Liver (tissue), 9 donors: Measurements from ENCODE around the gene NCOR1. TPM values are rescaled to one million over a fixed set of nuclear protein-coding genes. Genes with fewer than 3 reads are reported as not detected.

Experiments used
- DNase-seq: peaks from one replicate; pipeline ENCODE4 v3.0.0-alpha.2; 2017; ENCODE audit warnings: low spot score
- H3K27ac ChIP-seq, 2 donors: one replicate each; pipeline ENCODE4 v1.7.0; 2013; ENCODE audit warnings: inconsistent platforms in 2 of 2, low read length in 2 of 2, control low read depth in 1 of 2, low read depth in 1 of 2, mild to moderate bottlenecking in 1 of 2
- H3K27me3 ChIP-seq, 4 donors: one replicate each; pipeline versions ENCODE4 v1.6.1 to v1.7.0; 2013; ENCODE audit warnings: low read length in 3 of 4, inconsistent platforms in 1 of 4, mild to moderate bottlenecking in 1 of 4, moderate library complexity in 1 of 4; ENCODE audit not compliant: control insufficient read depth in 4 of 4, insufficient read depth in 4 of 4
- H3K36me3 ChIP-seq, 4 donors: one replicate each; pipeline versions ENCODE4 v1.6.1 to v1.7.0; 2013; ENCODE audit warnings: low read length in 3 of 4, mild to moderate bottlenecking in 3 of 4, low read depth in 1 of 4, moderate library complexity in 1 of 4; ENCODE audit not compliant: control insufficient read depth in 4 of 4, insufficient read depth in 3 of 4
- H3K4me1 ChIP-seq, 4 donors: one replicate each; pipeline versions ENCODE4 v1.6.1 to v1.7.0; 2013; ENCODE audit warnings: low read length in 3 of 4, mild to moderate bottlenecking in 3 of 4, moderate library complexity in 1 of 4; ENCODE audit not compliant: control insufficient read depth in 4 of 4, insufficient read depth in 4 of 4
- H3K4me3 ChIP-seq, 3 donors: one replicate each; pipeline versions ENCODE4 v1.6.1 to v1.7.0; 2013; ENCODE audit warnings: low read length in 3 of 3, control low read depth in 1 of 3, low read depth in 1 of 3, mild to moderate bottlenecking in 1 of 3
- H3K9ac ChIP-seq, 2 donors: one replicate each; pipeline ENCODE4 v1.7.0; 2013; ENCODE audit warnings: low read length in 2 of 2, mild to moderate bottlenecking in 2 of 2, moderate library complexity in 2 of 2, control low read depth in 1 of 2, low read depth in 1 of 2
- H3K9me3 ChIP-seq, 4 donors: one replicate each; pipeline versions ENCODE4 v1.6.1 to v1.7.0; 2013; ENCODE audit warnings: low read length in 3 of 4; ENCODE audit not compliant: control insufficient read depth in 4 of 4
- EGR1 ChIP-seq, 2 donors: IDR thresholded peaks; 2 replicates each; pipeline ENCODE4 v1.6.1; 2016 to 2018; ENCODE audit warnings: antibody characterized with exemption in 2 of 2, low read depth in 2 of 2
- FOXA1 ChIP-seq: IDR thresholded peaks from 2 replicates; pipeline ENCODE4 v1.6.1; 2016; ENCODE audit warnings: antibody characterized with exemption
- FOXA2 ChIP-seq: IDR thresholded peaks from 2 replicates; pipeline ENCODE4 v1.6.1; 2016; ENCODE audit warnings: antibody characterized with exemption
- GABPA ChIP-seq, 2 donors: IDR thresholded peaks in 1 of 2; conservative IDR thresholded peaks in 1 of 2; 2 replicates each; pipeline ENCODE4 v1.6.1; 2016; ENCODE audit warnings: antibody characterized with exemption in 2 of 2, mild to moderate bottlenecking in 1 of 2, moderate library complexity in 1 of 2
- HNF4A ChIP-seq, 2 donors: conservative IDR thresholded peaks; 2 replicates each; pipeline ENCODE4 v1.6.1; 2016; ENCODE audit warnings: antibody characterized with exemption in 2 of 2, mild to moderate bottlenecking in 2 of 2
- HNF4G ChIP-seq: IDR thresholded peaks from 2 replicates; pipeline ENCODE4 v1.6.1; 2016; ENCODE audit warnings: antibody characterized with exemption
- JUND ChIP-seq, 2 donors: IDR thresholded peaks; 2 replicates each; pipeline ENCODE4 v1.6.1; 2016; ENCODE audit warnings: antibody characterized with exemption in 2 of 2
- NR2F2 ChIP-seq: IDR thresholded peaks from 2 replicates; pipeline ENCODE4 v1.6.1; 2016; ENCODE audit warnings: antibody characterized with exemption
- RAD21 ChIP-seq, 2 donors: IDR thresholded peaks; 2 replicates each; pipeline ENCODE4 v1.6.1; 2016; ENCODE audit warnings: antibody characterized with exemption in 2 of 2, mild to moderate bottlenecking in 2 of 2
- RXRA ChIP-seq, 2 donors: IDR thresholded peaks; 2 replicates each; pipeline ENCODE4 v1.6.1; 2017 to 2018; ENCODE audit warnings: antibody characterized with exemption in 2 of 2, mild to moderate bottlenecking in 1 of 2
- SP1 ChIP-seq: IDR thresholded peaks from 2 replicates; pipeline ENCODE4 v1.6.1; 2018; ENCODE audit warnings: antibody characterized with exemption, mild to moderate bottlenecking
- TAF1 ChIP-seq: conservative IDR thresholded peaks from 2 replicates; pipeline ENCODE4 v1.6.1; 2016; ENCODE audit warnings: antibody characterized with exemption, mild to moderate bottlenecking
- YY1 ChIP-seq: IDR thresholded peaks from 2 replicates; pipeline ENCODE4 v1.6.1; 2016; ENCODE audit warnings: antibody characterized with exemption, mild to moderate bottlenecking
- WGBS: extraction: QIAGEN DNeasy Blood & Tissue Kit; methylation state at CpG from one replicate; pipeline ENCODE4 v1.1.7; 2013; 5-methylcytosine and 5-hydroxymethylcytosine counted together
- polyA plus RNA-seq, 2 donors: library from polyadenylated mRNA; stranded (reverse) in 1 of 2; unstranded in 1 of 2; fragments of 200-250 nt in 1 of 2; fragments of >200 nt in 1 of 2; fragmentation: Nextera tagmentation in 1 of 2; extraction: Ambion mirVana in 1 of 2; gene quantifications; one replicate each; pipeline versions ENCODE4 v1.2.1 to v1.2.3, GENCODE V29; 2013 to 2015
- total RNA-seq, 2 donors: library from RNA; depleted of rRNA; stranded (reverse); fragments of >200 nt; gene quantifications; one replicate each; pipeline ENCODE4 v1.2.3, GENCODE V29; 2014
- TF ChIP-seq, protein P1 (sequence below): fragments of 150-350 bp; IDR thresholded peaks from 2 replicates; pipeline ENCODE4 v1.5.1; 2017; ENCODE audit warnings: improper control_type of control experiment, low read depth, low read length; ENCODE audit not compliant: missing input control
- TF ChIP-seq, protein P2 (sequence below): IDR thresholded peaks from 2 replicates; pipeline ENCODE4 v1.6.1; 2016; ENCODE audit warnings: antibody characterized with exemption, mild to moderate bottlenecking
- TF ChIP-seq, protein P3 (sequence below): IDR thresholded peaks from 2 replicates; pipeline ENCODE4 v1.6.1; 2016; ENCODE audit warnings: antibody characterized with exemption
- TF ChIP-seq, protein P4 (sequence below): IDR thresholded peaks from 2 replicates; pipeline ENCODE4 v1.6.1; 2016; ENCODE audit warnings: antibody characterized with exemption
- donor health status: healthy.
- donor health status: healthy.
- donor health status: healthy.
- donor health status: healthy.
- donor health status: healthy.

The NCOR1 gene
- total and polyA plus RNA-seq, 4 donors: 23.6 to 94.8 (median 77.0) TPM

DNA sequence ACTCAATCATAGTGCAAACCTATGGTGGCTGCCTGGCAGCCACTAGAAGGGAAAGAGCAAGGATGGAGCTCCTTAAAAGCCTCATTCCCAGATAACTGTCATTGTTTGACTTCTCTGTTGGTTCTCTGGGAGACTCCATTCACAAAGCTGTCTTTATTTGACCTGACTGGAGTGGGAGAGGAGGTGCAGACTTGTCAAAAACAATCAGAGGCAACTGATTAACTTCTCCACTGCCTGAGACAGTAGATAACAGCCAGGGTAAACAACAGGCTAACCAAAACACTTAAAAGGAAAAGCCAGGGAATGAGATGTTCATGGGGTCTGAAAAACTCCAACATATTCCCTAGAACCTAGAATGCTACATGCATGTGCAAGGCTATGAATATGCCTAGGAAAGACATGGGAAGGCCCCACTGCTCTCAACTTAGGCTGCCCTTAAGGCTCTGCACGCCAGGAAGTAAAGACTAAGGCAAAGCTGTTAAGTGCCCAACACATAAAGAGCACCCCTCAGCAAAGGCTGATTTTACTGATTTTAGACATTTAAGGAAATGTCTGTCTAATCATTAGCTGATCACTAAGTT is 133.7 kb downstream of the NCOR1 start:
- Histone ChIP-seq H3K36me3 (peaks cover 13 to 41% (median 29%) of the 10 kb centered on the region in 4 donors), H3K27ac (no peak overlapping the region), H3K27me3 (no peaks in the 10 kb centered on the region), H3K4me1 (peaks cover 0 to 2% (median 0%) of the 10 kb centered on the region in 4 donors), H3K9me3 (no peaks in the 10 kb centered on the region), H3K9ac (no peak overlapping the region), H3K4me3 (no peak overlapping the region)
- no peak for TF ChIP-seq YY1
- TF ChIP-seq, protein P1, sequence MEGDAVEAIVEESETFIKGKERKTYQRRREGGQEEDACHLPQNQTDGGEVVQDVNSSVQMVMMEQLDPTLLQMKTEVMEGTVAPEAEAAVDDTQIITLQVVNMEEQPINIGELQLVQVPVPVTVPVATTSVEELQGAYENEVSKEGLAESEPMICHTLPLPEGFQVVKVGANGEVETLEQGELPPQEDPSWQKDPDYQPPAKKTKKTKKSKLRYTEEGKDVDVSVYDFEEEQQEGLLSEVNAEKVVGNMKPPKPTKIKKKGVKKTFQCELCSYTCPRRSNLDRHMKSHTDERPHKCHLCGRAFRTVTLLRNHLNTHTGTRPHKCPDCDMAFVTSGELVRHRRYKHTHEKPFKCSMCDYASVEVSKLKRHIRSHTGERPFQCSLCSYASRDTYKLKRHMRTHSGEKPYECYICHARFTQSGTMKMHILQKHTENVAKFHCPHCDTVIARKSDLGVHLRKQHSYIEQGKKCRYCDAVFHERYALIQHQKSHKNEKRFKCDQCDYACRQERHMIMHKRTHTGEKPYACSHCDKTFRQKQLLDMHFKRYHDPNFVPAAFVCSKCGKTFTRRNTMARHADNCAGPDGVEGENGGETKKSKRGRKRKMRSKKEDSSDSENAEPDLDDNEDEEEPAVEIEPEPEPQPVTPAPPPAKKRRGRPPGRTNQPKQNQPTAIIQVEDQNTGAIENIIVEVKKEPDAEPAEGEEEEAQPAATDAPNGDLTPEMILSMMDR: no peak
- TF ChIP-seq, protein P2, sequence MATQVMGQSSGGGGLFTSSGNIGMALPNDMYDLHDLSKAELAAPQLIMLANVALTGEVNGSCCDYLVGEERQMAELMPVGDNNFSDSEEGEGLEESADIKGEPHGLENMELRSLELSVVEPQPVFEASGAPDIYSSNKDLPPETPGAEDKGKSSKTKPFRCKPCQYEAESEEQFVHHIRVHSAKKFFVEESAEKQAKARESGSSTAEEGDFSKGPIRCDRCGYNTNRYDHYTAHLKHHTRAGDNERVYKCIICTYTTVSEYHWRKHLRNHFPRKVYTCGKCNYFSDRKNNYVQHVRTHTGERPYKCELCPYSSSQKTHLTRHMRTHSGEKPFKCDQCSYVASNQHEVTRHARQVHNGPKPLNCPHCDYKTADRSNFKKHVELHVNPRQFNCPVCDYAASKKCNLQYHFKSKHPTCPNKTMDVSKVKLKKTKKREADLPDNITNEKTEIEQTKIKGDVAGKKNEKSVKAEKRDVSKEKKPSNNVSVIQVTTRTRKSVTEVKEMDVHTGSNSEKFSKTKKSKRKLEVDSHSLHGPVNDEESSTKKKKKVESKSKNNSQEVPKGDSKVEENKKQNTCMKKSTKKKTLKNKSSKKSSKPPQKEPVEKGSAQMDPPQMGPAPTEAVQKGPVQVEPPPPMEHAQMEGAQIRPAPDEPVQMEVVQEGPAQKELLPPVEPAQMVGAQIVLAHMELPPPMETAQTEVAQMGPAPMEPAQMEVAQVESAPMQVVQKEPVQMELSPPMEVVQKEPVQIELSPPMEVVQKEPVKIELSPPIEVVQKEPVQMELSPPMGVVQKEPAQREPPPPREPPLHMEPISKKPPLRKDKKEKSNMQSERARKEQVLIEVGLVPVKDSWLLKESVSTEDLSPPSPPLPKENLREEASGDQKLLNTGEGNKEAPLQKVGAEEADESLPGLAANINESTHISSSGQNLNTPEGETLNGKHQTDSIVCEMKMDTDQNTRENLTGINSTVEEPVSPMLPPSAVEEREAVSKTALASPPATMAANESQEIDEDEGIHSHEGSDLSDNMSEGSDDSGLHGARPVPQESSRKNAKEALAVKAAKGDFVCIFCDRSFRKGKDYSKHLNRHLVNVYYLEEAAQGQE: no peak
- no peak for TF ChIP-seq EGR1 (IDR thresholded peaks at IDR 0.05; ENCODE audit: low read depth in 2 of 2)
- no peak for TF ChIP-seq GABPA (IDR thresholded peaks at IDR 0.05 in 1 of 2, conservative IDR thresholded peaks at IDR 0.05 in 1 of 2)
- TF ChIP-seq FOXA1: no peak
- TF ChIP-seq, protein P3, sequence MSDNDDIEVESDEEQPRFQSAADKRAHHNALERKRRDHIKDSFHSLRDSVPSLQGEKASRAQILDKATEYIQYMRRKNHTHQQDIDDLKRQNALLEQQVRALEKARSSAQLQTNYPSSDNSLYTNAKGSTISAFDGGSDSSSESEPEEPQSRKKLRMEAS: no peak
- no peak for TF ChIP-seq RXRA (IDR thresholded peaks at IDR 0.05)
- no peak for TF ChIP-seq HNF4G
- no peak for TF ChIP-seq NR2F2
- no peak for TF ChIP-seq JUND (IDR thresholded peaks at IDR 0.05)
- no peak for TF ChIP-seq RAD21 (IDR thresholded peaks at IDR 0.05)
- TF ChIP-seq TAF1: no peak
- no peak for TF ChIP-seq FOXA2
- TF ChIP-seq SP1: no peak
- TF ChIP-seq HNF4A (conservative IDR thresholded peaks at IDR 0.05): no peak
- TF ChIP-seq, protein P4, sequence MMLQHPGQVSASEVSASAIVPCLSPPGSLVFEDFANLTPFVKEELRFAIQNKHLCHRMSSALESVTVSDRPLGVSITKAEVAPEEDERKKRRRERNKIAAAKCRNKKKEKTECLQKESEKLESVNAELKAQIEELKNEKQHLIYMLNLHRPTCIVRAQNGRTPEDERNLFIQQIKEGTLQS: no peak
- WGBS: 100% methylated on average over 1 of the region's 1 CpG
- no peak for DNase-seq

DNA sequence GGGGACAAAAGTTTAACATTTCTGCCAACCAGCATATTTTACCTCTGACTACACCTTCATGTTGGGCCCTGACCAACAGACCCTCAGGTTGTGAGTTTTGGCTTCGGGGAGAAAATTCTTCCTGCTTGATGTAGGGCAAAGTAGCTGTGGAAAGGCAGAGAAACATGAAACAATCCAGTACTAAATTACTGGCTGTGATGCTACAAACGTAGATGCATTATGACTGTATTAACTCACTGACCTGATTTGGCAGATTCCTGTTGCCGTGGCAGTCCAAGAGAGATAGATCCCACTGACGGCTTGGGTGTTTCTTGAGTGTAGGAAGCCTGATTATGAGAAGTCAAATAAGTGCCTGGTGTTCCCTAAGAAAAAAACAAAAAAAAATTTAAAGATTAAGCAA is 135.0 kb downstream of the NCOR1 start:
- no peaks in the 10 kb centered on the region for H3K9me3 ChIP-seq
- no peak overlapping the region for H3K4me3 ChIP-seq
- no peaks in the 10 kb centered on the region for H3K27me3 ChIP-seq
- no peak overlapping the region for H3K9ac ChIP-seq
- peaks cover 13 to 39% (median 35%) of the 10 kb centered on the region in 4 donors for H3K36me3 ChIP-seq
- no peak for TF ChIP-seq GABPA (IDR thresholded peaks at IDR 0.05 in 1 of 2, conservative IDR thresholded peaks at IDR 0.05 in 1 of 2)
- TF ChIP-seq, protein P2: no peak
- TF ChIP-seq HNF4A (conservative IDR thresholded peaks at IDR 0.05): no peak
- no peak overlapping the region for H3K27ac ChIP-seq
- WGBS: 97% methylated on average over 4 of the region's 4 CpGs
- no peak for DNase-seq
- no peaks in the 10 kb centered on the region for H3K4me1 ChIP-seq
